Measurements from ENCODE around the gene ATP8A1. TPM values are rescaled to one million over a fixed set of nuclear protein-coding genes. Genes with fewer than 3 reads are reported as not detected.

Gene ATP8A1
- total RNA-seq, 4 donors from 2014 or later: 6.2 to 10.8 (median 7.1) TPM

- Histone ChIP-seq H3K9me3 (no peaks in the 10 kb centered on the region), H3K4me1 (no peaks in the 10 kb centered on the region), H3K27me3 (no peaks in the 10 kb centered on the region), H3K36me3 (no peaks in the 10 kb centered on the region), H3K4me3 (no peak overlapping the region), H3K27ac (replicated peaks in 1 of 4) (no peak overlapping the region)
- WGBS: 81% methylated on average over 3 of the region's 3 CpGs
- intact Hi-C loops (cut with DNase I): loop anchor here (10.0 kb wide), 1 partner anchor 117 kb away; the partner anchor contains the start of gene SHISA3
- DNase-seq (ENCODE audit: extremely low spot score): no peak
- no peak for TF ChIP-seq POLR2AphosphoS5 (IDR thresholded peaks at IDR 0.05)
These were observed 144.7 kb downstream of the ATP8A1 start for GRCh38 chr4:42512226-42512625.

- TF ChIP-seq CTCF (IDR thresholded peaks at IDR 0.05) (no peak), EP300 (IDR thresholded peaks at IDR 0.05) (no peak), POLR2A (IDR thresholded peaks at IDR 0.05; ENCODE audit: low read depth) (no peak), POLR2AphosphoS5 (IDR thresholded peaks at IDR 0.05) (no peak)
- Histone ChIP-seq H3K36me3 (peaks cover 0 to 13% (median 9%) of the 10 kb centered on the region in 4 donors), H3K4me3 (no peak overlapping the region), H3K27ac (replicated peaks in 1 of 4) (no peak overlapping the region), H3K9me3 (no peaks in the 10 kb centered on the region), H3K4me1 (no peaks in the 10 kb centered on the region), H3K27me3 (no peaks in the 10 kb centered on the region)
- intact Hi-C loops (cut with DNase I): loop anchor here (10.0 kb wide), 1 partner anchor 115 kb away; the partner anchor contains the start of gene SHISA3
- no peak for DNase-seq (ENCODE audit: extremely low spot score)
These were observed 146.7 kb downstream of the ATP8A1 start for GRCh38 chr4:42510225-42510624.

GRCh38 chr4:42501624-42502401, 155.1 kb downstream of the ATP8A1 start:
- peaks cover 0 to 12% (median 4%) of the 10 kb centered on the region in 4 donors for H3K4me1 ChIP-seq
- no peaks in the 10 kb centered on the region for H3K9me3 ChIP-seq
- no peaks in the 10 kb centered on the region for H3K27me3 ChIP-seq
- 85% methylated on average over 6 of the region's 6 CpGs for WGBS
- DNase-seq (ENCODE audit: extremely low spot score): no peak
- peaks cover 0 to 11% (median 9%) of the 10 kb centered on the region in 4 donors for H3K36me3 ChIP-seq
- H3K27ac ChIP-seq (replicated peaks in 1 of 4): no peak overlapping the region
- H3K4me3 ChIP-seq: no peak overlapping the region
- TF ChIP-seq POLR2AphosphoS5 (IDR thresholded peaks at IDR 0.05): no peak
- TF ChIP-seq EP300 (IDR thresholded peaks at IDR 0.05): no peak
- no peak for TF ChIP-seq POLR2A (IDR thresholded peaks at IDR 0.05; ENCODE audit: low read depth)
- TF ChIP-seq CTCF (IDR thresholded peaks at IDR 0.05): no peak
- intact Hi-C loops (cut with DNase I): no loop called here

GRCh38 chr4:42498040-42498439, 158.9 kb downstream of the ATP8A1 start:
- no peak for DNase-seq (ENCODE audit: extremely low spot score)
- no peak overlapping the region for H3K27ac ChIP-seq (replicated peaks in 1 of 4)
- peaks cover 0 to 12% (median 4%) of the 10 kb centered on the region in 4 donors for H3K4me1 ChIP-seq
- no peaks in the 10 kb centered on the region for H3K9me3 ChIP-seq
- intact Hi-C loops (cut with DNase I): no loop called here
- WGBS: 67% methylated on average over 2 of the region's 2 CpGs
- TF ChIP-seq POLR2AphosphoS5 (IDR thresholded peaks at IDR 0.05): no peak
- TF ChIP-seq CTCF (IDR thresholded peaks at IDR 0.05): no peak
- TF ChIP-seq EP300 (IDR thresholded peaks at IDR 0.05): no peak
- no peak for TF ChIP-seq POLR2A (IDR thresholded peaks at IDR 0.05; ENCODE audit: low read depth)
- no peaks in the 10 kb centered on the region for H3K27me3 ChIP-seq
- no peaks in the 10 kb centered on the region for H3K36me3 ChIP-seq
- no peak overlapping the region for H3K4me3 ChIP-seq

- intact Hi-C loops (cut with DNase I): no loop called here
- H3K9me3 ChIP-seq: no peaks in the 10 kb centered on the region
- H3K4me3 ChIP-seq: no peak overlapping the region
- H3K27me3 ChIP-seq: no peaks in the 10 kb centered on the region
- no peaks in the 10 kb centered on the region for H3K36me3 ChIP-seq
- DNase-seq (ENCODE audit: extremely low spot score): no peak
- no peak for TF ChIP-seq POLR2A (IDR thresholded peaks at IDR 0.05; ENCODE audit: low read depth)
- TF ChIP-seq EP300 (IDR thresholded peaks at IDR 0.05): no peak
- TF ChIP-seq POLR2AphosphoS5 (IDR thresholded peaks at IDR 0.05): no peak
- no peak for TF ChIP-seq CTCF (IDR thresholded peaks at IDR 0.05)
- no peak overlapping the region for H3K27ac ChIP-seq (replicated peaks in 1 of 4)
- WGBS: 59% methylated on average over 8 of the region's 8 CpGs
- peaks cover 0 to 12% (median 4%) of the 10 kb centered on the region in 4 donors for H3K4me1 ChIP-seq
These were observed 159.6 kb downstream of the ATP8A1 start for GRCh38 chr4:42497142-42497910.

Measured in esophagus muscularis mucosa (tissue), 4 donors.